ENCODE measurements around the gene PNO1. TPM values are rescaled to one million over a fixed set of nuclear protein-coding genes. Genes with fewer than 3 reads are reported as not detected.
"Not testable (repeated sequence)": the region's sequence is repeated elsewhere in the genome, so short reads cannot be mapped to it uniquely, and the experiment has no call there.

The PNO1 gene
- 15.5 TPM for total RNA-seq

DNA sequence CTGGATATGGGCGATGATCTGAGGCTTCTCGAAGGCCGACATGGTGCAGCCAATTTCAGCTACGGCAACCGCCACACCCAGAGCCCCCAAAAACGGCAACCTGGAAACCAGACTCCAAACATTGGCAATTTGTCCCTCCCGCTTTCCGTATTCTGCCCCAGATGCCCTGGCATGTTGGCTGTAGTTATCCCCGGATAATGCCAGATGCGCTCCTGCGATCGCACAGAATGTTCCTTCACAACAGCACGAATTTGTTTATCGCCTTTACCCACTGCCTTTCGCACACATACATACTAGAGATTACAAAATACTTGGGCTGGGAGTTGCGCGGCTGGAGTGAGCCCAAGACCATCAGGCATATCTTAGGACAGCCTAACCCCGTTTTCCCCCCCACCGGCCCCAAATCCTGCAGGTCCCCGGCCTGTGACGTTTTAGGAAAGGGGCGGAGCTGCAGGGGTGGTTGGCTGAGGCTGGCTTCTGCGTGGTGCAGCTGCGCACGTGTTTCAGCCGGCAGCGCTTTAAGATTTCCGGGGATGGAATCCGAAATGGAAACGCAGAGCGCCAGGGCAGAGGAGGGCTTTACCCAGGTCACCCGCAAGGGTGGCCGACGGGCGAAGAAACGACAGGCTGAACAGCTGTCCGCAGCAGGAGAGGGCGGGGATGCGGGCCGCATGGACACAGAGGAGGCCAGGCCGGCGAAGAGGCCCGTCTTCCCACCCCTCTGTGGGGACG is at the start of gene PNO1:
Gene PNO1, plus strand, starts transcription at position 487 of the 732 bp plus-strand sequence. Its CDS starts 47 bp downstream, at position 534.
- DNase-seq, result peak; percentile 98

DNA sequence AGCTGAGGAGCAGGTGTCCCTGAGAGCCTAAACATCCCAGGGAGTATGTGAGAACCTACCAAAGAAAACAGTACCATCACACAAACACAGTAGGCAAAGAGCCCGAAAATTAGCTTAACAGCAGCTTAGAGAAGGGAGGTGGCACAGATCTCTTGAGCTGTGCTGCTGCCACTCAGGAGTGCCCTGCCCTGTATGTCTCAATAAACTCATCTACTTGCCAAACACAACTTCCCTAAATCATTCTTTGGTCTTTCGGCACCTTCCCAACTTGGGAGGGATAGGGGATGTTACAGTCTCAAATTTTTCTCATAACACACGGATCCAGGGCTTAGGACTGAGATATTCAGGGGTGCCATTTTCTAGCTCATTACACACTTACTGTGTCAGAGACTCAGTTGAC is 49.6 kb upstream of the PNO1 start:
- DNase-seq, result no peak

DNA sequence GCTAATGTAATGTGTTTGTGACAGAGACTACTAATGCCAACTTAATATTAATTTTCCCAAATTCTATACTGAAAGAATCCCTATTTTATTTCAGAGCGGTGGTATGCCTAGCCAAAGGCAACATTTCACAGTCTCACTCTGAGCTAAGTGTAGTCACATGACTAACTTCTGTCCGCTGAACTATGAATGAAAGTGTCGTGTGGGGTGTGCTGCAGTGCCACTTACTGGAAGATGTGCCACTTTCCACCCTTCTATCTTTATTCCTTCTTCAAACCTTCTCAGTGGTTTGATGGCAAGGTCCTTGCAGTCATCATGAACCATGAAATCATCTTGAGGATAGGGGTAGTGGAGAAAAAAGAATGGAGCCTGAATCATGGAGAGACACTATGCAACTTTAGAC is 47.6 kb upstream of the PNO1 start:
- DNase-seq, result no peak

DNA sequence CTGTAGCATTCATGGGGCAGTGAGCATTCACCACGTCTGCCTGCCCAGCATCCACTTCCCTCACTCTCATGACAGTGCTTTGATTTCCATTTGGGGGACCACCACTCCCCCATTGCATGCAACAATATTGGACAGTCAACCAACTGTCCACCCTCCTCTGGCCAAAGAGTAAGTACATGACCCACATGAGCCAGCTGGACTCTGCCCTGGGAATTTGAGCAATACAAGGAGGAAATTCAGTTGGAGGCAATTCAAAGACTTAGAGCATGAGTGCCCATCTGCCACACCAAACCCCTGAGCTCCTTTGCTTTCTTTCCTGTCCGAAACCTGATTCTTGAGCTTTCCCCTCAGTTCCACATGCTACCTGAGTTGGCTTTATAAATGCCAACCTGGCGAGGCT is 41.7 kb upstream of the PNO1 start:
- DNase-seq, result no peak

DNA sequence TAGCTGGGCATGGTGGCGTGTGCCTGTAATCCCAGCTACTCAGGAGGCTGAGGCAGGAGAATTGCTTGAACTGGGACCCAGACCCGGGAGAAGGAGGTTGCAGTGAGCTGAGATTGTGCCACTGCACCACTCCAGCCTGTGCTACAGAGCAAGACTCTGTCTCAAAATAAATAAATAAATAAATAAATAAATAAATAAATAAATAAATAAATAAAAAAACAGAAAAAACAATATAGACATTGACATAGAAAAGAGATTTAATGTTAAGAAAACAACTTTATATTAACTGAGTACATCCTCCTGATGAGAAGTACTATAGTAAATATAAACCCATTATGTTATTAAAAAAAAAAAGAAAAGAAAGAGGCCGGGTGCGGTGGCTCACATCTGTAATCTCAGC is 39.8 kb upstream of the PNO1 start:
- DNase-seq, result not testable (repeated sequence)

DNA sequence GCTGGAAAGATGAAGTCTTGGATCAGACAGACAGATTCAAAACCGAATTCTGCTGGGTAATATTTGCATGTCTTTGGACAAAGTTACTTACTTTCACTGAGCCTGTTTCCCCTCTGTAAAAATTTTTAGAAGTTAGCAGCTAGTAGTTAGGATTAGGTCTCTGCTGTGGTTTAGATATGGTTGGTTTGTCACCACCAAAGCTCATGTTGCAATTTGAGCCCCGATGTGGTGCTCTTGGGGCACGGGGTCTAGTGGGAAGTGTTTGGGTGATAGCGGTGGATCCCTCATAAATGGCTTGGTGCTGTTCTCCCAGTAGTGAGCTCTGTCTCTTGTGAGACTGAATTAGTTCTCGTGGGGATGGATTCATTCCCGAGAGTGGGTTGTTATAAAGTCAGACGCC is 38.9 kb upstream of the PNO1 start:
- DNase-seq, result no peak

DNA sequence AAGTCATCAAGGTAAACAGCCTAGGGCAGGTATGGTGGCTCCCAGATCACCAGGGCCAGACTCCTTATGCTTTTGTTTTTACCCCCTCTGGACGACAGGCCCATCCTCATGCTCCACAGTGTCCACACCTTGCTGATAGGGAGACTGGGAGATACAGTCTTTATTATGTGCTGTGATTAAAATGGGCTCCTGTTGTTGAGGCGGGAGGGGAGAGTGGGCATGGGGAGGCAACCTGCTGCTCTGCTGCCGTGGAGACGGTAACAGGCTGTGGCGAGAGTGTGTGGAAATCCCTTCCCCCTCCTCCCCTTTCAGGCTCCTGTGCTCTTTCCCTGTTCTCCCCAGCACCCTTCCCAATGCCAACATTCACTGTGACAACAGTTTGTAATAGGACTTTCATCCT is 38.2 kb upstream of the PNO1 start:
- no peak for DNase-seq

DNA sequence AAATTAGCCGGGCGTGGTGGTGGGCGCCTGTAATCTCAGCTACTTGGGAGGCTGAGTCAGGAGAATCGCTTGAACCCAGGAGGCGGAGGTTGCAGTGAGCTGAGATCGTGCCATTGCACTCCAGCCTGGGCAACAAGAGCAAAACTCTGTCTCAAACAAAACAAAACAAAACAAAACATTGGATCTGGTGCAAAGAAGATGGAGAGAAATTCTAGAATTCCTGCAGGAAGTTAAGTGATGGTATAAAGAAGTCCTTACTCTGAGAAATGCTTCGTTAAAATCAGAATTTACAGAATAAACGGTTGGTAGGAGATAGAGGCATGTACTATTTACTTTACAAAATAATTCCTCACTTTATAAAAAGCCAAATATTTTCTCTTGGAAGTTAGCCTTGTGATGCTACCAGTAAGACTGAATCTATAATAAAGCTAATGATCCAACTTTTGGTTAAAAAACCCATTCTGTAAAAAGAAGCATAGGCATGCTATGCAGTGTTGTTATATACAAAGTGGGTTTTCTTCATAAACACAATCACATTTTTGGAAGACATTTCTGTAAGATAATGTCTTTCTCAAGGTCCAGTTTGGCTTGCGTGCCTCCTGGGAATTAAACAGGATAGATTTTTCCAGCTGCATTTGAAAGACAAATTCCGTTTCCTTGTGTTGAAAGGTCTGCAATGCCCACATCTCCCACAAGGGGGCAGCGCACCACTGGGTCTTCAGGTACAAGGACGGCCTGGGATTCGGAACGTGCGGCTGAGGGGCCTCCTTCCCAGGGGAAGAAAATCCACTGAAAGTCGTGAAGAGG is 35.6 kb upstream of the PNO1 start:
- peak; percentile 92 for DNase-seq

DNA sequence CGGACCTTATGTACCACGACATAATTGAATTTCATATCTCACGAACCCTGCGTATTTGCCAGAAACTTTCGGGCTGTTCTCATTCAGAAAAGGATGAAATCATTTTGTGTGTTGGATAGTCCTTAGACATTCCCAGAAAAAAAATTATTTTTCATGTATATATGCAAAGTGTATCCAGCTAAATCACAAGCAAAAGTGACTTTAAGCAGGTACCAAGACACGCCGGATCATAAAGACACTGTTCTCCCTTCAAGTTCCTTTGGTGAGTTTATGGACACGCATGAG is 35.1 kb upstream of the PNO1 start:
- no peak for DNase-seq

DNA sequence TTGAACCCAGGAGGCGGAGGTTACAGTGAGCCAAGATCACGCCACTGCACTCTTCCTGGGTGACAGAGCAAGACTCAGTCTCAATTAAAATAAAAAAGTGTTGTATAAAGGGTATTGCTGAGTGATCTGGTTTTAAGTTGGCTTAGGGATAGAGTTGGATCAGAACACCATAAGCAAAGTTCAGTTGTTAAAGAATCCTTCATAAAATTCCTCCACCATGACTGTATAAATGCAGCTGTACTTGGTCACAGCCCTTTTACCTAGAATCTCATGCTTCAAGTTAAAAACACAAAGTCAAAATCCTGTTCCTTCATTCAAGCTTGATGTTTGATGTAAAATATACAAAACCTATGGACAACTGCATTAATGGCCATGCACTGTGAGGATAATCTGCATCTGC is 33.4 kb upstream of the PNO1 start:
- no peak for DNase-seq

DNA sequence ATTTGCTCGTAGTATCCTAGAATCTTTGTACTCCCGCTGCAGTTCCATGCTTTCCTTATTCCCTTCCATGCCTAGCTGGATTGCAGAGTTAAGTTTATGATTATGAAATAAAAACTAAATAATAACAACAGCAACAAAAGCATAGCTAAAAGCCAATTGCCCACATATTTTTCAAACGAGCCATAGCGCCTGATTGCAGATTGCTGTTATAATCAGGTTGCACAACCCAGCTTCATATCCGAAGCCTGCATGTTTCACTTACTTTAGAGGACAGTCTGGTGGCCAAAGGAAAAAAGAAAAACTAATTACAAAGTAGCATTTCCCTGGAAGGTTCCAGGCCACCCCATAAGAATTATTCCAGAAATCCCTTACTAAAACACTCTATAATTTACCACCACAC is 31.9 kb upstream of the PNO1 start:
- DNase-seq, result no peak

DNA sequence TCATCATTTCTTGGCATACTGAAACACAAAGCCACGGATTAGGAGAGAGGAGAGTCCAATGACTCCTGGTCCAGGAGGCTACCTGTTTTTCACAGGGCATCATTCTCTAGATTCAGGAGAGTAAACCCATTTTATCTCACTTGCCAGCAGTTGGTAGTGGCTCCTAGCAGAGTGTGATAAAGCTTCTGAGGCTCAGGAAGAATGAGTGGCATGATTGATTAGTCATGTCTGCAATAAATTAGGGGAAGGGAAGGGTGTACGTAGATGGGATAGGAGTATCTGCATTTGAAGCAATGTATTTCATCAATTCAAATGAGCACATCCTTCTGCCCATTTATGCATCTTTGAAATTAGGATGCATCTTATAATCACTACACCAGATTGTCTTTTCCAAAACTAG is 31.1 kb upstream of the PNO1 start:
- no peak for DNase-seq

DNA sequence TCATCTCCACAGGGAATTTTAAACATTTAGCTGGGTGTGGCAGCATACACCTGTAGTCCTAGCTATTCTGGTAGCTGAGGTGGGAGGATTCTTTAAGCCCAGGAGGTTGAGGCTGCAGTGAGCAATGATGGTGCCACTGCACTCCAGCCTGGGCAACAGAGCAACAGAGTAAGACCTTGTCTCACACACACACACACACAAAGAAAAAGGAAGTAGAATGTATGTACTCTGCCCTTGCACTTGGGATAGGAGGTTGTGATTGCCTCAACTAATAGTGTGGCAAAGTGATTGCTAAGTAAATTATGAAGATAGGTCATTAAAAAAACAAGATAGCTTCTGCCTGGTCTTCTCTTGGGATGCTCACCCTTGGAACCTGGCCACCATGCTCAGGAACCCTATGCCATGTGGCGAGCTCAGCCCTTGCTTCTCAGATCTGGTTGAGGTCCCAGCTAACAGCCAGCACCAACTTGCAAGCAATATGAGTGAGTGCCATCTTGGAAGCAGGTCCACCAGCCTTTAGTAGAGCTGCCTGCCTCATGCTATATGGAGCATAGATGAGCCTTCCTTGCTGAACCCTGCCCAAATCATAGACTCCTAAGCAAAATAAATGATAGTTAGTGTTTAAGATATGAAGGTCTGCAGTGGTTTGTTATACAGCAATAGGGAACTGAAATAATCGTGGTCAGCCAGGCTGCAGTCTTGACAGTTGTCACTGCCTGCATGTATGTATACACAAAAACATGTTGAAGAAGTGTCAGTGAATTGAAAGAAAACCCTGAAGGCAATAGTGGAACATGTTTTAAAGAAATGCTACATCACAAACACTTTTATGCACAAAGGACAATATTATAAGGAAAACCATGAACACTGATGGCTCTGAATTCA is 30.1 kb upstream of the PNO1 start:
- no peak for DNase-seq

DNA sequence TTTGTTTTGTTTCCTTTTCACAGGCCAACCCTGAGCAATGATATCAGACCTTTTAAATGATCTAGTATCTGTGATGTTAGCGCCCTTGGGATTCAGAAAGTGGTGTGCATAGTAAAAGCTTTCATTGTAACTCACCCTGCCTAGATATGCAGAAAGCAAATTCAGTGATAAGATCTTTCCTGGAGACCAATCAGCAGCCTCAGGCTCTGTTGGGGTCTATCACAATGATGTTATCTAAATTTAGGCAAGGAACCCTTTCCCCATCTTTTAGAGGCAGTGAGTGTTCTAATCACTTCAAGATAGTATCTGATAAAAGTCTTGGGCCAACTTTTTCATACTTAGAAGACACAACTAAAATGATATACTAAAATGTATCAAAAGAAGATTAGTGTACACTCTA is 23.6 kb upstream of the PNO1 start:
- no peak for DNase-seq

DNA sequence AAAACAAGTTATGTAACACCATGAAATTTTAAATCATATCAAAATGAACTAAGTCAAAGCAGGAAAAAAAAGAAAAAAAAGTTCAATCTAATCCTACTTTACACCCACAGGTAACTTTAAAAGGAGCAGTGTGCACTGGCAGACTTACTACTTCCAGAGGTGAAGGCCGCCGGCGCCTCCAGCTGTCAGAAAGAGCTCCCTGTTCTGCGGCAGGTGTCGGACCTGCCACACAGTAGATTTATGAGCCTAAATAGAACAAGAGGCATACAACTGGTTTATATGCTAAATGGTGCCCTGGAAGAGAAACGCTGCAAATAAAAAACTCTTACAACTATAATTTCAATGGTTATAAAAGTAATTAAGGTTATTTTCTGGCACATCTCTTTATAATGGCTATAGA is 23.1 kb upstream of the PNO1 start:
- DNase-seq, result no peak

DNA sequence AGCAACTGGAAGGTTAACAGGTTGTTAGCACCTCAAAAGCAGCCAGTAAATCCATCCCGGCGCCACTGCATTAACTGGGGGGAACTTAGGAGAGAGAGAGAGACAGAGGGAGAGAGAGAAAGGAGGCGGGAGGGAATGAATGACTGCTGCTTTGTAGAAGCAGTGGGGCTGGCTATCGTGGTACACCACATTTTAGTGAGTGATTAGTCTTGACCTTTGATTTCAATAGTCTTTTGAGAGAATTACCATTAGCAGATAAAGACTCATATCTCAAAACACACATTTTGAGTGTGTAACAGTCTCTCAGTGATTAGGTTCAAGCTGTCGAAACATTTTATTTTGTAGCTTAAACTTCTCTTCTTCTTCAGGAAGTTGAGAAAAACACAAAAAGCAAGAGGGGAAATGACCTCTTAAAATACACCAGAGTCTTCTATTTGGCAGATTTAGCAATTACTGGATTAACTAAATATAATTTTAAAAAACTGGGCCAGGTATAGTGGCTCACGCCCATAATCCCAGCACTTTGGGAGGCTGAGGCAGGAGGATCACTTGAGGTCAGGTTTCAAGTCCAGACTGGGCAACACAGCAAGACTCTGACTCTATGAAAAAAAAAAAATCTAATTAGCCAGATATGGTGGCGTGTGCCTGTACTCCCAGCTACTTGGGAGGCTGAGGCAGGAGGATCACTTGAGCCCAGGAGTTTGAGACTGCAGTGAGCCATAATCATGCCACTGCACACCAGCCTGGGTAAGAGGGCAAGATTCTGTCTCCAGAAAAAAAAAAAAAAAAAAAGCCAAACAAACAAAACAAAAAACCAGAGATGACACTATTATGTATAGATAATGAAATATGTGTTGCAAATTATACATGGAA is 22.0 kb upstream of the PNO1 start:
- no peak for DNase-seq

DNA sequence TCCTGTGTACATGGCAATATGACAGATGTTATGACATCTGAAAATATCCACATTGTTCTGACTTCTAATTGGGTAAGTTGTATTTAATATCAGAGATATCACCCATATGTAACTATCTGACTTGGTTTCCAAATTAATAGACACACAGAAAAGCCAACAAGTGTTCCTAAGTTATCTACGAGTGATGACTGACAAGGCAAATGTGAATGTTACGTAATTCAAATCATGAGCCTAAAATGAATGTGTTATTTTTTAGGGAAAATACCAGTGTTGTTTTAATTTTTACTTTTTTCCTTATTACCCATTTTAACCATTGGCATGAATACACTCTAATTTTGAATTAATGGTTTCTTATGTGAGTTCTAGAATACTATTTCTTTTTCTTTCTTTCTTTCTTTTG is 15.8 kb upstream of the PNO1 start:
- no peak for DNase-seq

DNA sequence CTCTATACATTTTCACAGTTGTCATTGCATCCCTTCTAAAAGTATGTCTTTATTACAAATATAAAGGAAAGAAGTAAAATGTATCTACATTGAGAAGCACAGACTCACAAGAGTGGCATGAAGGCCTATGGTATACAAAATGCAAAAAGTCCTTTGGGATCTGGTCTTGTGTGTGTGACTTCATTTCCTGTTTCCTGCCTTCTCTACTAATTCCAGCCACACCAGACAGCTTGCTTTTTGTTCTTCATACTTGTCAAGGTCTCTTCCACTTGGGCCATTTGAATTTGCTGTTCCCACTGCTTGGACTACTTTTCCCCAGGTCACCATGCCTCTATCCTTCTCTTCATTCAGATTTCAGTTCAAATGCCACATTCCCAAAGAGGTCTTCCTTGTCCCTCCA is 6.7 kb upstream of the PNO1 start:
- no peak for DNase-seq

DNA sequence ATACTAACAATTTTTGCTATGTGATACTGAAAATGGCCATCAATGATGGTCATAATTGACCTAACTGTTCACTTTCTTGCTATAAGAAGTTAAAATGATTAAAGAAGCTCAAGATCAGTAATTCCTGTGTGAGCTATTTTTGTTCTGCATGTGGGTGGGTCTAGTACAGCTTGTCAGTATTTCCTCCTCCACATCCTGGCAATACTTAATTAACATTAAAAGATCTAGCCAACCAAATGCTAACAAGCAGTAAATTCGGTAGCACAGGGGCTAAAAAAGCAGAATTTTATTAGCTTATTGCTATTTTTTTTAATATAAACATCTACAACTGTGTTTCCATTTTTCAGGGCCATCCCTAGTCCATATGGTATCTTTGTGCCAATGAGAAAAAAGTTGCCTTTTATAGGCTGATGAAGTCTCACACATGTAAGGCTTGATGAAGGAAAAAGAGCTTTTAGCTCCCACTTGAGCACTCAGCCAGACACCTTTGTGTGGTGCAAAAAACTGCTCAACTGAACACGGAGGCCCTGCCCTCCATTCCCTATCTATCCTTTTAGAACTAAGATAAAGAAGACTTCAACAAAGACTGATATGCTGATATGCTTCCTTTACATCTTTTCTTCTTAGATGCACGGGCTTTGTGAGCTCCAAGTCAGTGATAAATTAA is 4.9 kb upstream of the PNO1 start:
- no peak for DNase-seq

DNA sequence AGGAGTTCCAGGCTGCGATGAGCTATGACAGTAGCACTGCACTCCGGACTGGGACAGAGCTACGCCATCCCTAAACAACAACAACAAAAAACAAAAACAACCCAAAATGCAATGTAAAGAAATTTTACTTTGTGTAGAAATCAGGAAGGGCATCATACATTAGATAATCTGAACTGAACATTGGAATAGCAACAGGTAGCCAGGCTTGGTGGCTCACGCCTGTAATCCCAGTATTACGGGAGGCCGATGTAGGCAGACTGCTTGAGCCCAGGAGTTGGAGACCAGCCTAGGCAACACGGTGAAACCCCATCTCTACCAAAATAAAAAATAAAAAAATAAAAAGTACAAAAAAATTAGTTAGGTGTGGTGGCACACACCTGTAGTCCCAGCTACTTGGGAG is 2.1 kb upstream of the PNO1 start:
- DNase-seq, result no peak

DNA sequence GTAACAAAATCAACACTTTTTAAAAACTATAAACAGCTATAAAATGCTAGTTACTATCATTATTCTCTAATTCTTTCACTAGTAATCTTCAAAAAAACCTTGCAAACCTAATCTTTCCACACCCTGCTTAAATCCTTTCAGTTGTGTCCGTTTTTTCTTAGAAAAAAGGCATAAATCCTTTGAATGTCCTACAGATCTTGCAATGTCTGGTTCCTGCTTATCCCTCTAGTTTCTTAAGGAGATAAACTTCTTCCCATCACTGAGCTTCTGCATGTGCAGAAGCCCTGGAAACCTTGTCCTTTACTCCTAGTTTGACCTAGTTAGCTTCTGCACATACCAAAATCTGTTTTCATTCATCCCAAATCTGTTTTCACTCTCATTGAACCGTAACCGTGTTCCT is 1.3 kb upstream of the PNO1 start:
- no peak for DNase-seq

DNA sequence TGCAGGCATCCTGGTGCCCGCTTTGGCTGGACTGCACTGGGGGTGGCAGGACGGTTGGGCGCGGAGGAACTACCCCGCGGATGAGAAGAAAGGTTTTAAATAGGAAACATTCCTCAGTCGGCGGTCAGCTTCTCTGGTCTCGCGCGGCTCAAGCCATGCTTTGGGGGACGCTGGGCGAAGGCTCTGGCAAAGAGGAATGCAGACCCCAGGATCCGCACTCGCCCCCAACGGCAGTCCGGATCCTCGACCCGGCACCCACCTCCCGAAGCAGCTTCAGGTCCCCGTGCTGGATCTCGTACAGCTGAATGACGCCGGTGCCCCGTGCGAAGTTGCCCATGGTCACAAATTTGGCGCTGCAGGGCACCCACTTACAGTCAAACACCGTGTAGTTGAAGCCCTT is 686 bp upstream of the PNO1 start:
- DNase-seq, result no peak
